T-helper 2 cell treated with Interferon-gamma antibody and Interleukin-4, amounts not matched to agents 5 μg/mL and 100 μg/mL, for 36 hours (primary cell): ENCODE measurements around the gene ACP5.
"Not testable (repeated sequence)": the region's sequence is repeated elsewhere in the genome, so short reads cannot be mapped to it uniquely, and the experiment has no call there.

Source experiments
- DNase-seq: peaks from one replicate; pipeline ENCODE4 v3.0.0; 2021; ENCODE audit warnings: low spot score
- H3K27ac Mint-ChIP-seq: one replicate; pipeline ENCODE4 v1.8.0; 2021; ENCODE audit warnings: mild to moderate bottlenecking, mixed read lengths
- H3K27me3 Mint-ChIP-seq: one replicate; pipeline ENCODE4 v1.8.0; 2021; ENCODE audit warnings: low read depth, mixed read lengths
- H3K36me3 Mint-ChIP-seq: one replicate; pipeline ENCODE4 v1.8.0; 2021; ENCODE audit warnings: low read depth, mixed read lengths
- H3K4me1 Mint-ChIP-seq: one replicate; pipeline ENCODE4 v1.8.0; 2021; ENCODE audit warnings: low read depth, mixed read lengths
- H3K4me3 Mint-ChIP-seq: one replicate; pipeline ENCODE4 v1.8.0; 2022; ENCODE audit warnings: mild to moderate bottlenecking, moderate library complexity, mixed read lengths
- H3K9me3 Mint-ChIP-seq: one replicate; pipeline ENCODE4 v1.8.0; 2021; ENCODE audit warnings: mixed read lengths

Gene ACP5

DNA sequence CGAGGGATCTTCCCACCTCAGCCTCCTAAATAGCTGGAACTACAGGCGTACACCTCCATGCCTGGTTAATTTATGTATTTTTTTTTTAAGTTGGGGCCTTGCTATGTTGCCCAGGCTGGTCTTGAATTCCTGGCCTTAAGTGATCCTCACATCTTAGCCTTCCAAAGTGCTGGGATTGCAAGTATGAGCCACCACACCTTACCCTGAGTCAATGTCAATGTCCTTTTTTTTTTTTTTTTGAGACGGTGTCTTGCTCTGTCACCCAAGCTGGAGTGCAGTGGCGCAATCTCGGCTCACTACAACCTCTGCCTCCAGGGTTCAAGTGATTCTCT, 11.8 kb downstream of the ACP5 start:
- not testable (repeated sequence) for H3K36me3 Mint-ChIP-seq, H3K27ac Mint-ChIP-seq

DNA sequence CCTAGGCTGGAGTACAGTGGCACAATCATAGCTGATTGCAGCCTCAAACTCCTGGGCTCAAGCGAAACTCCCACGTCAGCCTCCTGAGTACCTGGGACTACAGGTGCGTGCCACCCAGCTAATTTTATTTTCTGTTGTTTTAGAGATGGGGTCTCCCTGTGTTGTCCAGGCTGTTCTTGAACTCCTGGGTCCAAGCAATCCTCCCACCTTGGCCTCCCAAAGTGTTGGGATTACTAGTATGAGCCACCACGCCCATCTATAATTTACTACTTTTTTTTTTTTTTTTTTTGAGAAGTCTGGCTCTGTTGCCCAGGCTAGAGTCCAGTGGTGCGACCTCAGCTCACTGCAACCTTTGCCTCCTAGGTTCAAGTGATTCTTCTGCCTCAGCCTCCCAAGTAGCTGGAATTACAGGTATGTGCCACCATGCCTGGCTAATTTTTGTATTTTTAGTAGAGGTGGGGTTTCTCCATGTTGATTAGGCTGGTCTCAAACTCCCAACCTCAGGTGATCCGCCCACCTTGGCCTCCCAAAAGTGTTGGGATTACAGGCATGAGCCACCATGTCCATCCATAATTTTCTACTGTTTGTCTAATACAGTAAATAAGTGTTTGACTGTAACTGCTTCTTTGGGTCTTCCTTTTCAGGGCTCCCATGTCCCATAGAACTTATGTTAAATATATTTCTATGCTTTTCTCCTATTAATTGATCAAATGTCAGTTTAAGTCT, 13.2 kb downstream of the ACP5 start:
- H3K9me3 Mint-ChIP-seq, H3K4me3 Mint-ChIP-seq, H3K27ac Mint-ChIP-seq, DNase-seq, H3K36me3 Mint-ChIP-seq, H3K27me3 Mint-ChIP-seq: not testable (repeated sequence)
- peaks cover 35% of the 10 kb centered on the region for H3K4me1 Mint-ChIP-seq

More for the DNA sequence above, 11.8 kb downstream of the ACP5 start:
- not testable (repeated sequence) for H3K27me3 Mint-ChIP-seq, DNase-seq, H3K4me3 Mint-ChIP-seq, H3K9me3 Mint-ChIP-seq
- H3K4me1 Mint-ChIP-seq, result peaks cover 28% of the 10 kb centered on the region

DNA sequence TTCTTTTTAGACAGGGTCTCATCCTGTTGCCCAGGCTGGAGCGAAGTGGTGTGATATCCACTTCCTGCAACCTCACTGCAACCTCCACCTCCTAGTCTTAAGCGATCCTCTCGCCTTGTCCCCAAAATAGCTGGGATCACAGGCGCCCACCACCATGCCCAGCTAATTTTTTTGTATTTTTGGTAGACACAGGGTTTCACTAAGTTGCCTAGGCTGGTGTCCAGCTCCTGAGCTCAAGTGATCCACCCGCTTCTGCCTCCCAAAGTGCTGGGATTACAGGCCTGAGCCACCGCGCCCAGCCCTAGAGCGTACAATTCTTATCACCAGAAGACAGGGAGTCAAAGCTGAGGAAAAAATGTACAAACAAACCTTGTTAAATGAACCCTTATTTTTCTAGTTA, 13.9 kb downstream of the ACP5 start:
- DNase-seq, result no peak
- Mint-ChIP-seq H3K9me3 (no peaks in the 10 kb centered on the region), H3K36me3 (peaks cover 9% of the 10 kb centered on the region), H3K4me1 (peaks cover 34% of the 10 kb centered on the region), H3K4me3 (no peak overlapping the region), H3K27ac (no peak overlapping the region), H3K27me3 (no peaks in the 10 kb centered on the region)

DNA sequence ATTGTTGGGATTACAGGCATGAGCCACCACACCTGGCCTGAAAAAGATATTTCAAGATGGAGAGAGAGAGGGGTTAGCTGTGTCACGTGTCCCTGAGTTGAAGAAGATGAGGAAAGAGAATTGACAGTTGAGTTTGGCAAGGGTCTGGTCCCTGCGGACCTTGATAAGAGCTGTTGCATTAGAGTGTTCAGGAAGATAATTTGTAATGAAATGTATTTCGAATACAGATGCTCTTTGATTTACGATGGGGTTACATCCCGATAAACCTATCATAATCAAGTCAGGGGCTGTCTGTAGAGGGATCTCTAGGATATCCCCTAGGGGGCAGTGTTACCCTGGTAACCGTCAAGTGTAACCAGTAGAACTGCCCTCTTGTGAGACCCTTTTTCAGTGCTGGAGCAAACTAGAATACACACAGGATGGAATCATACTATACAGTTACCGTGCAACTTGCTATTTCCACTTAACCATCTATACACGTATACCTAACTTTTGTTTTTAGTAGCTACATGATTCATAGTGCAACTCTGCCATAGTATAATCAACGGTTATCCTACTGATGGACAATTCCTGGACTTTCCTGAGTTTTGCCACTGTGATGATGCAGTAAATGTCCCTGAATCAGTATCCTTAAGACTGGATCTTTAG, 16.9 kb downstream of the ACP5 start:
- Mint-ChIP-seq H3K9me3 (no peaks in the 10 kb centered on the region), H3K27ac (peak overlapping the region; percentile 84), H3K4me3 (peak overlapping the region; percentile 89), H3K4me1 (peaks cover 38% of the 10 kb centered on the region), H3K36me3 (peaks cover 8% of the 10 kb centered on the region), H3K27me3 (no peaks in the 10 kb centered on the region)
- DNase-seq, result peak; percentile 71

DNA sequence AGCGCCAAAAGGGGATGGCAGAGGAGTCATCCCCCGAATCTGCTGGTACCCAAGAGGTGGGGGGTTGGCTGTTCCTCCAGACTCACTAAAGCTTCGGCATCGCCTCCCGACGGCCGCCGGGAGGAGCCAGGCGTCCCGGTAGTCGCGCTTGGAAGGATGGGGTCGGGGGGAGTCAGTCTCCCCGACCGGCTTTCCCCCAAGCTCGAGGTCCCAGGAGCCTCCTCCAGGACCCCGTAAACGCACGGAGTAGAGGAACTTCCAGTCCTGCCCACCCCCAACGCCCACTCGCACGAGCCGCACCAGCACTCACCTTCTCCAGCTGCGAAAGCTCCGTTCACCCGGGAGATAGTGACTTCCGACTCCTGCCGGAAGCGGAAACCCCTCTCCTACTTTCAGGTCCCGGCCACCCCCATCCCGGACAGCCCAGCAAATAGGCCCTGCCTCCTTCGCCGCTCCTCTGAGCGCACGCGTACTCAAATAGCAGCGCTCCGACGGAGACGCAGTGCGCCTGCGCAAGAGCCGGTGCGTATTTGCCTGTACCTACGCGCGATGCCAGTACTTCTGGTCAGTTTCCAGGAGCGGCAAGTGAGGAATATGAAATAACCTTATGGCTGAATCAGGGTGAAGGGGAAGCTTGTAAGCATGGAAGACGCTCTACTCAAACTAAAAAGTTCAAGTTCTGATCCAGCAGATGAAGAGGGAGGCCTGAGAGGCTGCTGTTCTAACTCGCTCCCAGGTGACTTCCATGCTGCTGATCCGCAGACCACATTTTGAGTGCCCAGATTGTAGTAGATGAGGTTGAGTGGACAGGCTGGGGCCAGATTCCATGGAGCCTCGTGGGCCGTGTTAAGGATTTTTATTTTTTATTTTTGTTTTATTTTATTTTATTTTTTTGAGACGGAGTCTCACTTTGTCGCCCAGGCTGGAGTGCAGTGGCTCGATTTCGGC, 18.3 kb downstream of the ACP5 start, which contains the start of gene ELOF1:
ELOF1 (minus strand) TSS at position 350 of the 948 bp plus-strand sequence. CDS start 4,883 bp downstream, outside the sequence.
- H3K4me1 Mint-ChIP-seq, result peaks cover 36% of the 10 kb centered on the region

DNA sequence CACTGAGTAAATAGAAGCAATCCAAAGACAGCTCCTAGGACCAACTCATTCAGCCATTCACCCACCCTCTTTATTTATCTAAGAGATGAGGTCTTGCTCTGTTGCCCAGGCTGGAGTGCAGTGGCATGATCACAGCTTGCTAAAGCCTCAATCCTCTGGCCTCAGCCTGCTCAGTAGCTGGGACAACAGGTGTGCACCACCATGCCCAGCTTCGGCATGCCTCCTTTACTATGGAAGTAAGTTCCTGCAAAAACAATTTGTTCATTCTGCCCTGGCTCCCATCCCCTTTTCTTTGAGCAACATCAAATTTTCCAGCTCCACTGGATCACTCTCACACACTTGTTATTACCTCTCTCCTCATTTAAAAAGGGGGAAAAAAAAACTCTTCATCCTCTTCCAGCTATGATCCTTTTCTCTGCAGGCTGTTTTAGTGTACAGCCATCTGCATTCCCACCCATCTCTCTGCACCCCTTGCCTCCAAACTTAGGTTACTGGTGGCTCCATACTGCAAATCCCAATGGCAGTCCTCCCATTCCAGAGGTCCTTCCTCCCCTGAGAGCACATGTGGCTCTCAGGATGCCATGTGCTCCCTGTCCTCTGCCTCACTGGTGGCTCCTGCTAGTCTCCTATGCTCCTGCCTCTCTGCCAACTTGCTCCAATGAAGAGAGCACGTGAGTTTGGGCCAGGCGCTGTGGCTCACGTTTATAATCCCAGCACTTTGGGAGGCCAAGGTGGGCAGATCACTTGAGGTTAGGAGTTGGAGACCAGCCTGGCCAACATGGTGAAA, 20.6 kb downstream of the ACP5 start:
- Mint-ChIP-seq H3K27ac (no peak overlapping the region), H3K9me3 (no peaks in the 10 kb centered on the region), H3K27me3 (no peaks in the 10 kb centered on the region), H3K4me3 (peak overlapping the region; percentile 52), H3K36me3 (peaks cover 17% of the 10 kb centered on the region), H3K4me1 (peaks cover 32% of the 10 kb centered on the region)
- no peak for DNase-seq

More for the DNA sequence above, 18.3 kb downstream of the ACP5 start, which contains the start of gene ELOF1:
- no peaks in the 10 kb centered on the region for H3K27me3 Mint-ChIP-seq
- H3K9me3 Mint-ChIP-seq, result no peaks in the 10 kb centered on the region
- H3K36me3 Mint-ChIP-seq, result peaks cover 14% of the 10 kb centered on the region
- peak; percentile 98 for DNase-seq
- peak within 1 kb of the TSS; percentile 91 for H3K27ac Mint-ChIP-seq
- peak within 1 kb of the TSS; percentile 89 for H3K4me3 Mint-ChIP-seq

DNA sequence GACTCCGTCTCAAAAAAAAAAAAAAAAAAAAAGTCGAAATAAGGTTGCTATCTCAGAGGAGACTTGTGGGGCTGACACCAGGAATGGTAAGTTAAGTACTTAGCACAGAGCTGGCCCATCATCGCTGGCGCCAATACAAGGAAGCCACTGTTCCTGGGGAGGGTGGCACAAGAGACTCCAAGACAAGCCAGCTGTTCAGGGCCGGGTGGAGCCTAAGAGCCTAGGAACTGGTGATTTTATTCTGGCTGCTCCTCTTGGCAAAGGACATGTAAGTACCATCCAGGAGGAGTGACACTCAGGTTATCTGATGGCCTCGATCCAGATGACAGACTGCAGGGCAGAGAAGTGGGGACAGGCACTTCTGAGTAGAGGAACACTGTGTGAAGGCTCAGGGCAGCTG, 22.2 kb downstream of the ACP5 start:
- DNase-seq, result no peak
- no peak overlapping the region for H3K27ac Mint-ChIP-seq
- H3K4me3 Mint-ChIP-seq, result no peak overlapping the region
- no peaks in the 10 kb centered on the region for H3K9me3 Mint-ChIP-seq
- peaks cover 24% of the 10 kb centered on the region for H3K4me1 Mint-ChIP-seq
- H3K27me3 Mint-ChIP-seq, result no peaks in the 10 kb centered on the region
- H3K36me3 Mint-ChIP-seq, result peaks cover 17% of the 10 kb centered on the region

DNA sequence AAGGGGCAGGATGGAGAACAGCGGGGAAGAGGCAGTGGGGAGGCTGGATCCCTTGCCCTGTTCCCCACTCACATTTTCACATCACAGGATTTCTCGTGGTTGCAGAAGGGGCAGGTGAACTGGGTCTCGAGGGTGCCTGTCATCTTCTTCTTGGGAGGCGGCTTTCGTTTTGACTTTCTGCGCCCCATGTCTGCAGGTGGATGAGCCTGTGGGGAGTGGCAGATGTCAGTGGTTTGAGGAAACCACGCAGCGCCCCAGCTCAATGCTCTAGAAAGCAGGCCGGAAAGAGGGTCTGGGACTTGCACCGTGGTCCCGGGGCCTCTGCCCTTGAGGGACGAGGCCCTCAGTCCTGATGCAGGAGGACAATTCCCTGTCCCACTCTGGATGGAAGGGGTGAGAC, 23.3 kb downstream of the ACP5 start:
- peaks cover 19% of the 10 kb centered on the region for H3K4me1 Mint-ChIP-seq
- H3K27me3 Mint-ChIP-seq, result no peaks in the 10 kb centered on the region
- no peaks in the 10 kb centered on the region for H3K9me3 Mint-ChIP-seq
- peak overlapping the region; percentile 31 for H3K27ac Mint-ChIP-seq
- no peak overlapping the region for H3K4me3 Mint-ChIP-seq
- H3K36me3 Mint-ChIP-seq, result peaks cover 16% of the 10 kb centered on the region
- no peak for DNase-seq

DNA sequence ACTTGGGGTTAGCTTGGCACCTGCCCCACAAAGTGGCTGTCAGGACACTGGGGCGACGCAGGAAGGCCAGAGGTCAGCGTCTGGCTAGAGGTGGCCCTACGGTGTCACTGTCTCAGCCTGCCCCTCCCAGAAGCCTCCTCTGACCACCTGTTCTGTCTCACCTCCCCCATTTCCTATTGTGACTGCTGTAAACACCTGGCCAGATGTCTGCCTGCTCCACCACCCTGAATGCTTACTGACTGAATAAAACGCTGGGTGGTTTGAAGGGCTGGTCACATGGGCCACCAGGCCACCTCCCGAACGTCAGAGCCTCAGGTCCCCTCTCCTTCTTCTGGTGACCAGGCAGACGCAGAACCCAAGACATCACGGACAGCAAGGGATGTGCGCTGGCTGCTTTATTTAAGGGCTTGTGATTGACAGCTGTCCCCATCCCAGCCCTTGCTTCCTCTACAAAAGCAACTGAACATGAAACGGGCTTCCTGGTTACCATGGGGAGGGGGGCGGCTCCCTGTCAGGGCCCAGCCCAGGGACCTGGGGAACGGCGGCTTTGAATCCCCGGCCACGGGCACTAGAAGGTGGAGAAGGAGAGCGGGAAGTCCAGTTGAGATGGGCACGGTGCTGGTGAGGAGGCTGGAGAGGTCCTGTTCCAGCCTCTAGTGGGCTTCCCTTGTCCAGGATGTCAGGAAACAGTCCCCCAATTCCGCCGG, 24.6 kb downstream of the ACP5 start:
- H3K9me3 Mint-ChIP-seq, result no peaks in the 10 kb centered on the region
- H3K27ac Mint-ChIP-seq, result no peak overlapping the region
- H3K36me3 Mint-ChIP-seq, result peaks cover 15% of the 10 kb centered on the region
- H3K27me3 Mint-ChIP-seq, result no peaks in the 10 kb centered on the region
- no peak for DNase-seq
- peaks cover 14% of the 10 kb centered on the region for H3K4me1 Mint-ChIP-seq
- H3K4me3 Mint-ChIP-seq, result no peak overlapping the region

DNA sequence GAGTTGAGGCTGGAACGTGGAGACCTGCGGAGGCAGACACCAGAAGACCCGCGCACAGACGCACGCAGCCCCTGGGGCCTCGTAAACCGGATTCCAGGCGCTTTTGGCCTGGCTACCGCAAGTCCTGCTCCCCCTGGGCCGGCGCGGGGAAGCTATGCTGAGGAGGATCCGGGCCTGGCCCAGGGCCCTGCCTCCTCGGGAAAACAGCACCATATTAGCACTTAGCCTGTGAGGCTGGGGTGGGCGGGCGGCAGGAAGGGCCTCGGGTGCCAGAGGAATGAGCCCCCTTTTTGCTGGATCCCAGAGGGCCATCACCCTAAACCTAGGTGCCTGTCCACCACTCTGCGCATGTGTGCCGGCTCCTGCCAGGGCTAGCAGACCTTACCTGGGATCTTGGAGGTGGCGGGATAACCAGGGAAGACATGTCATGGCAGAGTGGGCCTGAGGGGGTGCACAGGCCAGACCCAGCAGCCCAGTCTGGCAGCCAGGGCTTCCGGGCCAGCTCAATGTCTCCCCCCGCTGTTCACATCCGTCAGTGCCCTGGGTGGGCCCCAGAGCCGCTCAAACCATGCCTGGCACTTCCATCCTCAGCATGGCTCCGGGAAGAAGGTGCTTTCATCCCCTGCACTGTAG, 25.7 kb downstream of the ACP5 start:
- Mint-ChIP-seq H3K27me3 (no peaks in the 10 kb centered on the region), H3K36me3 (peaks cover 12% of the 10 kb centered on the region), H3K4me3 (no peak overlapping the region), H3K27ac (no peak overlapping the region), H3K4me1 (peaks cover 9% of the 10 kb centered on the region), H3K9me3 (no peaks in the 10 kb centered on the region)
- no peak for DNase-seq

DNA sequence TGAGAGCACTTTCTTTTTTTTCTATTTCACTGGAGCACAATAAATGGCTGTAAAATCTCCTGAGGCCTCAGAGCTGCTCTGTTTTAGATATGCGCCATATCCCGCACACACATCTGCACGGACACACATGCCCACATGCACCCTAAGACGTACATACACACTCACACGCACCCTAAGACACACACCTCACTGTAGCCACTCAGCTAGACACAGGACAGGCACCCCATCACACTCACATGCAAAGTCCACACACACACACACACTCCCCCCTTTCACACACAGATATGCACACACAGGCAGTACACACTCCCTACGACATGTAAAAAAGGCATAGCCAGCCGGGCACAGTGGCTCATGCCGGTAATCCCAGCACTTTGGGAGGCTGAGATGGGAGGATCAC, 27.2 kb downstream of the ACP5 start:
- no peaks in the 10 kb centered on the region for H3K9me3 Mint-ChIP-seq
- no peak for DNase-seq
- H3K4me1 Mint-ChIP-seq, result peaks cover 5% of the 10 kb centered on the region
- no peak overlapping the region for H3K4me3 Mint-ChIP-seq
- no peaks in the 10 kb centered on the region for H3K27me3 Mint-ChIP-seq
- peaks cover 7% of the 10 kb centered on the region for H3K36me3 Mint-ChIP-seq
- H3K27ac Mint-ChIP-seq, result no peak overlapping the region

DNA sequence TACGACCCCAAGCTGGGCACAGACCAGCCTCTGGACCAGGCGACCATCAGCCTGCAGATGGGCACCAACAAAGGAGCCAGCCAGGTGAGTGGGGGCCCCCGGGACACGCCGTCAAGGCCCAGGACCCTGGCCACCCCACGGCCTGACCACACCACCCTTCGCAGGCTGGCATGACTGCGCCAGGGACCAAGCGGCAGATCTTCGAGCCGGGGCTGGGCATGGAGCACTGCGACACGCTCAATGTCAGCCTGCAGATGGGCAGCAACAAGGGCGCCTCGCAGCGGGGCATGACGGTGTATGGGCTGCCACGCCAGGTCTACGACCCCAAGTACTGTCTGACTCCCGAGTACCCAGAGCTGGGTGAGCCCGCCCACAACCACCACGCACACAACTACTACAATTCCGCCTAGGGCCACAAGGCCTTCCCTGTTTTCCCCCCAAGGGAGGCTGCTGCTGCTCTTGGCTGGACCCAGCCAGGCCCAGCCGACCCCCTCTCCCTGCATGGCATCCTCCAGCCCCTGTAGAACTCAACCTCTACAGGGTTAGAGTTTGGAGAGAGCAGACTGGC, 28.0 kb downstream of the ACP5 start:
- H3K27me3 Mint-ChIP-seq, result no peaks in the 10 kb centered on the region
- H3K4me1 Mint-ChIP-seq, result peaks cover 5% of the 10 kb centered on the region
- DNase-seq, result no peak
- no peaks in the 10 kb centered on the region for H3K9me3 Mint-ChIP-seq
- no peak overlapping the region for H3K27ac Mint-ChIP-seq
- peaks cover 6% of the 10 kb centered on the region for H3K36me3 Mint-ChIP-seq
- no peak overlapping the region for H3K4me3 Mint-ChIP-seq
